Lower lobe of right lung (tissue), 2 donors: ENCODE results near the gene SACM1L. TPM values are rescaled to one million over a fixed set of nuclear protein-coding genes. Genes with fewer than 3 reads are reported as not detected.
"Not testable (repeated sequence)": the region's sequence is repeated elsewhere in the genome, so short reads cannot be mapped to it uniquely, and the experiment has no call there.

Source experiments
- ATAC-seq, 2 donors: fragments of 200-7000 bp; cut with Tn5 transposase; one replicate each; pipeline ENCODE4 v1.9.1; 2020 to 2022; ENCODE audit warnings: mild to moderate bottlenecking in 2 of 2, moderate library complexity in 2 of 2
- DNase-seq: peaks from one replicate; pipeline ENCODE4 v3.0.0-alpha.2; 2020
- H3K27ac ChIP-seq: fragments of 200-600 bp; one replicate; pipeline ENCODE4 v1.8.0; 2022
- H3K27me3 ChIP-seq: fragments of 200-600 bp; one replicate; pipeline ENCODE4 v1.8.0; 2022; ENCODE audit warnings: low read depth
- H3K36me3 ChIP-seq: fragments of 200-600 bp; one replicate; pipeline ENCODE4 v1.8.0; 2022; ENCODE audit warnings: mild to moderate bottlenecking
- H3K4me1 ChIP-seq: fragments of 200-600 bp; one replicate; pipeline ENCODE4 v1.8.0; 2022
- H3K4me3 ChIP-seq: fragments of 200-600 bp; one replicate; pipeline ENCODE4 v1.8.0; 2022; ENCODE audit warnings: mild to moderate bottlenecking
- H3K9me3 ChIP-seq: fragments of 200-600 bp; one replicate; pipeline ENCODE4 v1.8.0; 2022
- intact Hi-C: fragments of 100-400 bp; cut with DNase I; formaldehyde crosslinking; loops from one replicate; pipeline ENCODE4 v1.11.0; 2022
- total RNA-seq: library from RNA; stranded (reverse); fragmentation: NEBNext Ultra II Directional; extraction: Animal tissue kit (Norgen Biotek cat#: 25700); gene quantifications from one replicate; pipeline ENCODE4 v1.2.1, GENCODE V29; 2021
- TF ChIP-seq, protein P1 (sequence below): fragments of 200-600 bp; IDR thresholded peaks from one replicate; pipeline ENCODE4 v1.8.0; 2022; ENCODE audit warnings: antibody characterized with exemption, mild to moderate bottlenecking
- donor health status: DM: no; HTN: yes; CAD: no; lungs with severe emphysema.

The SACM1L gene
- total RNA-seq, 1 donor from 2014 or later: 80.5 TPM

DNA sequence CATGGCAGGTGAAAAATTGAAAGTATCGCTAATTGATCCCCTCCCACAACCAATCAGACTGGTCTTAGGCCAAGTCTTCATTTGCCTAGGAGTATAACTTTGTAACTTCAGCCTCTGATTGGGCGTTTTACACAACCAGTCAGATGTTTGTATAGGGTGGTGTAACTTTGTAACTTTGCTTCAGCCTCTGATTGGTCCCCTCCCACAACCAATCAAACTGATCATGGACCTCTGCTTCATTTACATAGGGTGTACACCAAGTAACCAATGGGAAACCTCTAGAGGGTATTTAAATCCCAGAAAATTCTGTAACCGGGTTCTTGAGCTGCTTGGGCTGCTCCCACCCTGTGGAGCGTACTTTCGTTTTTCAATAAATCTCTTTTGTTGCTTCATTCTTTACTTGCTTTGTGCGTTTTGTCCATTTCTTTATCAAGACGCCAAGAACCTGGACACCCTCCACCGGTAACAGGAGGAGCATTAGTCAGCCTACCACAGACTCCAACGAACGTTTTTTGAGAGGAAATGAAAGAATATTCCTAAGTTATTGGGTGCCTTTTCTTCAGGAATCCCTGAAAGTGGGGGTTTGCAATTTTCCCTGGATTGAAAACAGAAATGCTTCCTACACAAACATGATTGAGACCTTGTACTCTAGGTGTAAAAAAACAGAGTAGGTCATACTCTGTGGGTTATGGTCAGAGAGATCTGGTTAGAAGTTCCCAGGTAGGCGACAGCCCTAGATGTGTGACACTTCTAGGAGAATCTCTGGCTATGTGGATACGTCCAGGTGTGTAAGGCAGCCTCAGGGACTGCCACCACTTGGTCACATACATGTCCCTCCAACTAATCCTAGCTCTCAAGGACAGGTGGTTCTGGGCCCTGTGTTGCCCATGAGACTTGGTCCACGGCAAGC, 5.5 kb upstream of the SACM1L start:
- H3K27ac ChIP-seq: no peak overlapping the region
- TF ChIP-seq, protein P1, sequence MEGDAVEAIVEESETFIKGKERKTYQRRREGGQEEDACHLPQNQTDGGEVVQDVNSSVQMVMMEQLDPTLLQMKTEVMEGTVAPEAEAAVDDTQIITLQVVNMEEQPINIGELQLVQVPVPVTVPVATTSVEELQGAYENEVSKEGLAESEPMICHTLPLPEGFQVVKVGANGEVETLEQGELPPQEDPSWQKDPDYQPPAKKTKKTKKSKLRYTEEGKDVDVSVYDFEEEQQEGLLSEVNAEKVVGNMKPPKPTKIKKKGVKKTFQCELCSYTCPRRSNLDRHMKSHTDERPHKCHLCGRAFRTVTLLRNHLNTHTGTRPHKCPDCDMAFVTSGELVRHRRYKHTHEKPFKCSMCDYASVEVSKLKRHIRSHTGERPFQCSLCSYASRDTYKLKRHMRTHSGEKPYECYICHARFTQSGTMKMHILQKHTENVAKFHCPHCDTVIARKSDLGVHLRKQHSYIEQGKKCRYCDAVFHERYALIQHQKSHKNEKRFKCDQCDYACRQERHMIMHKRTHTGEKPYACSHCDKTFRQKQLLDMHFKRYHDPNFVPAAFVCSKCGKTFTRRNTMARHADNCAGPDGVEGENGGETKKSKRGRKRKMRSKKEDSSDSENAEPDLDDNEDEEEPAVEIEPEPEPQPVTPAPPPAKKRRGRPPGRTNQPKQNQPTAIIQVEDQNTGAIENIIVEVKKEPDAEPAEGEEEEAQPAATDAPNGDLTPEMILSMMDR: no peak
- H3K4me1 ChIP-seq: no peaks in the 10 kb centered on the region
- intact Hi-C loops: no loop called here
- no peaks in the 10 kb centered on the region for H3K9me3 ChIP-seq
- ATAC-seq (no peak), DNase-seq (no peak)
- no peaks in the 10 kb centered on the region for H3K27me3 ChIP-seq
- H3K4me3 ChIP-seq: no peak overlapping the region
- peaks cover 19% of the 10 kb centered on the region for H3K36me3 ChIP-seq

DNA sequence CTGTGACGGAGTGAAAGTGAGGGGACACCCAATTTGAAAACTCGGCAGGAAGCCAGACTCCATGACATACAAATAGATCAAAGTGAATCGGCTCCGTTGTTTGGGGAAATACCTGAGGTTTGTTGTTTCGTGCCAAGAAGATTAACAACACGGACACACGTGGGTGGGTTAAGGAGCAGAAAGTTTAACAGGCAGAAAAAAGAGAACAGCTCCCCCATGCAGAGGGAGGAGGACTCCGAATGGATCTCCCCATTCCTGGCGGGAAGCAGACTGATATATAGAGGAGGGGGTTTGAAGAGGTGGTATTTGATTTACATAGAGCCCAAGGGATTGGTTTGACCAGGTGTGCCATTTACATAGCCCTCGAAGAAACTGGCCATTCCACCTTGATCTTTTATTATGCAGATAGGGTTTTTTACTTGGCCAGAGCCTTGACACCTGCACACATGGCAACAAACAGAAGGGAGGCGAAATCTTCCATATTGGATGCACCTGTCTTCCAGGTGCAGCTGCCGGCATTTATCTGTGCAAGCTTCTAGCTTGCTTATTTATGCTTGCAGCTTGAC, 4.8 kb upstream of the SACM1L start:
- peaks cover 12% of the 10 kb centered on the region for H3K36me3 ChIP-seq
- ATAC-seq (no peak), DNase-seq (no peak)
- H3K4me1 ChIP-seq: no peaks in the 10 kb centered on the region
- TF ChIP-seq, protein P1: no peak
- no peaks in the 10 kb centered on the region for H3K27me3 ChIP-seq
- no peak overlapping the region for H3K4me3 ChIP-seq
- intact Hi-C loops: no loop called here
- no peaks in the 10 kb centered on the region for H3K9me3 ChIP-seq
- H3K27ac ChIP-seq: no peak overlapping the region

DNA sequence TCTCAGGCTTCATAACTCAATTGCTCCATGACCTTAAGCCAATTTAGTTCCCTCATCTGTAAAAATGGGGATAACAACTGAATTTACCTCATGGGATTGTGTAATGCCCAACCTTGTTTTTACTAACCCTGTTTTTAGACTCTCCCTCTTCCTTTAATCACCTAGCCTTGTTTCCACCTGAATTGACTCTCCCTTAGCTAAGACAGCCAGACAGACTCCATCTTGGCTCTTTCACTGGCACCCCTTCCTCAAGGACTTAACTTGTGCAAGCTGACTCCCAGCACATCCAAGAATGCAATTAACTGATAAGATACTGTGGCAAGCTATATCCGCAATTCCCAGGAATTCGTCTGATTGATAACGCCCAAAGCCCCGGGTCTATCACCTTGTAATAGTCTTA, 3.5 kb upstream of the SACM1L start:
- ATAC-seq, H3K4me1 ChIP-seq, DNase-seq, H3K4me3 ChIP-seq, H3K27me3 ChIP-seq, H3K9me3 ChIP-seq, H3K27ac ChIP-seq, intact Hi-C loops, H3K36me3 ChIP-seq: not testable (repeated sequence)

DNA sequence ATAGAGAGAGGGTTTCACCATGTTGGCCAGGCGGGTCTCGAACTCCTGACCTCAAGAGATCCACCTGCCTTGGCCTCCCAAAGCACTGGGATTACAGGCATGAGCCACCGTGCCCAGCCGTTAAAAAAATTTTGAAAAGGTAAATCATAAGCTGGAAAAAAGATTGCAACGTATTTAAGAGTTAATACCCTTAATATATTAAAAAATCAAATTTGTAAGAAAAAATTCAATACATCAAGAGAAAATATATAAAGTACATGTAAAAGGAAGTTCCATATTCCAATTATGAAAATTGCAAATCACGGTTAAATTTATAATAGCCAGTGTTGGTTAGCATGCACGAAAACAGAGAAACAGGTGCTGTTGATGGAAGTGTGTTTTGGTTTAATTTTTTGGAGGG, 2.3 kb upstream of the SACM1L start:
- no peak for DNase-seq
- no peak for ATAC-seq
- peaks cover 19% of the 10 kb centered on the region for H3K4me1 ChIP-seq
- no peaks in the 10 kb centered on the region for H3K36me3 ChIP-seq
- H3K27ac ChIP-seq: no peak overlapping the region
- H3K27me3 ChIP-seq: no peaks in the 10 kb centered on the region
- no peak overlapping the region for H3K4me3 ChIP-seq
- H3K9me3 ChIP-seq: no peaks in the 10 kb centered on the region
- TF ChIP-seq, protein P1: no peak
- intact Hi-C loops: no loop called here

DNA sequence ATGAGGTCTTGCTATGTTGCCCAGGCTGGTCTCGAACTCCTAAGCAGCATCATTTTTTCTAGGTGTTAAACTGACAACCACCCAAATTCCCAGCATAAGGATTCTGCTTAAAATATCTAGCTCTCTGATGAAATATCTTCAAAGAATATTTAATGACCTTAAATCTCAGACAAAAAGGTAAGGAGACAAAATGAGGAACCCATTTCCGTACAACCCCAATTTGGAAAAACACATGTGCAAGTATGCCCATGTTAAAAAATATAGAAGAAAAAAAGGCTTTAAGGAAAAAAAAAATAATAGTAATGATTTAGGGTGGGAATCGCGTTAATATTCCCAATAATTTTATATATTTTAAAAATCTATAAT, 1.4 kb upstream of the SACM1L start:
- H3K9me3 ChIP-seq: no peaks in the 10 kb centered on the region
- DNase-seq (no peak), ATAC-seq (no peak)
- H3K27me3 ChIP-seq: no peaks in the 10 kb centered on the region
- intact Hi-C loops: no loop called here
- H3K4me3 ChIP-seq: peak overlapping the region; percentile 76
- H3K27ac ChIP-seq: no peak overlapping the region
- H3K36me3 ChIP-seq: peaks cover 1% of the 10 kb centered on the region
- TF ChIP-seq, protein P1: no peak
- H3K4me1 ChIP-seq: peaks cover 28% of the 10 kb centered on the region
